Measurements from ENCODE around the gene PSMD5.
"Not testable (repeated sequence)": the region's sequence is repeated elsewhere in the genome, so short reads cannot be mapped to it uniquely, and the experiment has no call there.

PSMD5 gene

DNA sequence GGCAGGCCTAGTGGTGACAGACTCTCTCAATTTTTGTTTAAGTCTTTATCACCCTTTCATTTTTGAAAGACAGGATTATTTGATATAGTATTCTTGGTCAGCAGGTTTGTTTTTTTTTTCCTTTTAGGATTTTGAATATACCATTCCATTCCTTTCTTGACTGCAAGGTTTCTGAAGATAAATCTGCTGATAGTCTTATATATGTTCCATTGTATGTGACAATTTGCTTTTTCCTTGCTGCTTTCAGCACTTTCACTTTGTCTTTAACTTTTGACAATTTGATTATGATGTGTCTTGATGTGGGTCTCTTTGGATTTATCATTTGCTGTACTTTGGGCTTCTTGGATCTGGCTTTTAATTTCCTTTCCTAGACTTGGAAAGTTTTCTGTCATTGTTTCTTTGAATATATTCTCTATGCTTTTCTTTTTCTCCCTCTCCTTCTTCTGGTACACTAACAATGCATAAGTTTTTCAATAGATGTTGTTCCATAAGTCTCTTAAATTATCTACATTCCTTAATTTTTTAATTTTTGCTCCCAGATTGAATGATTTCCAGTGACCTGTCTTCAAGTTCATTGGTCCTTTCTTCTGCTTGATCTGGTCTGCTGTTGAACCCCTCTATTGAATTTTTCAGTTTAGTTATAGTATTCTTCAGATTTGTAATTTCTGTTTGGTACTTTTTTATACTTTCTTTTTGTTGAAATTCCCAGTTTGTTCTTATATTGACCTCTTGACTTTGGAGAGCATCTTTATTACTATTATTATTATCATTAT lies 34.9 kb downstream of the PSMD5 start:
- no peak for DNase-seq (ENCODE audit: low spot score)

DNA sequence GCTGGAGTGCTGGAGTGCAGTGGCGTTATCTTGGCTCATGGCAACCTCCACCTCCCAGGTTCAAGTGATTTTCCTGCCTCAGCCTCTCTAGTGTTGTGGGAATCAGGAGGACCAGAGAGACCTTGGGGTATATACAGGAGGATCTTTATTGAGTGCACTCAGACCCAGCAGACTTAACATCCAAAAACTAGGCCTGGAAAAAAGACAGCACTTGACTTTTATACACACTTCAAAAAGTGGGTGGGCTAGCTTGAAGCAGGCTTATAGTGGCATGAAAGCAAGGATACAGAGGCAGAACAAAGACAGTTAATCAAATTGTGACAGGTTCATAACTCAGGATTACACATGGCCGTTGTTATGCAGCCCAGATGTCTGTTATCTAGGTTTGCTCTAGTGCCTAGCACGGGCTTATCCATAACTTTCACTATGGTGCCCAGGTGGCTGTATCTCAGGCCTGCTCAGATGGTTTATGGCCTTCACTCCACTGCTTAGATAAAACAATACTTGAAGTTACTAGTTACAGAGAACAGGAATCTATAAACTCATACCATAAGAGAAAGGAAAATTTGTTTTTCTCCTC lies 37.8 kb downstream of the PSMD5 start:
- DNase-seq (ENCODE audit: low spot score) = not testable (repeated sequence)

- DNase-seq (ENCODE audit: low spot score) = no peak
Measured at GRCh38 chr9:120801441-120801840, 41.3 kb downstream of the PSMD5 start.

DNA sequence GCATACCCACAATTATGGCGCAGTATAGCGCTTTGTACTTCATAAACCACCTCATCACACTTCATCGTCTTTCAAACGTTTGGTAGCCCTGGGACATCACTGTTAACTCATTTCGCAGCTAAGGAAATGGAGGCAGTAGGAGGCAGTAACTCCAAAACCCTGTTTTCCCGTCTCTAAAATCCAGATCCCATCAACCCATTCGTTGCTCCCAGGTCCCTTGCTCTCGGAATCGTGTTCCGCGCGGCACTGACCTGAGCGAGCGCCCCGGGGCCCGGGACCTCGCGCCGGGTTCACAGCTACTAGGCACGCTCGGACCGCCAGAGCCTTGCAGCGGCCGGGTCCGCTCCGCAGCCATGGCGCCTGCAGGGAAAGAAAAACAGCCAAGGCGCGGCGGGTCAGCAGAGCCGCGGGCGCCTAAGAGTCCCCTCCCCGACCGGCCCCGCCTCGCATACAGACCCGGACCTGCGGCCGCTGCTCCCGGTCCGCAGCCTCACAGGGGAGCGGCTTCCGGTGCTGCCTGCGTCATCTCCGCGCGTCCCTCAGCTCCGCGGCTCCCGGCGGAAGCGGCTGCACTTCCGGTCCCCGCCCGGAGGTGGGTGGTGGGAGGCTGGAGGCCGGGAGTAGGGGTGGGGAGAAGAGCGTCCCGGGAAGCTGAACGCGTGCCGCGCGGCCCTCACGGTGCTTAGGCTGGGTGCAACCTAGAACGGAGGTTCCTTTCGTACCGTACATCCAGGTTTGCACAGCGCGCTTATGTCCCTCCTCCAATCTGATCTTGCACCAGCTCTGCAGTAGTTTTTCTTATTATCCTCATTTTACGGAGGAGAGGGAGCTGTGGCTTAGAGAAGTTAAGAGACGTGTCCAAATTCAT lies 49.6 kb downstream of the PSMD5 start, which contains the start of gene FBXW2:
TSS of gene FBXW2 (minus strand) at position 519 of the 868 bp plus-strand sequence. CDS start 5,158 bp downstream, outside the sequence.
- peak; percentile 94 for DNase-seq (ENCODE audit: low spot score)

DNA sequence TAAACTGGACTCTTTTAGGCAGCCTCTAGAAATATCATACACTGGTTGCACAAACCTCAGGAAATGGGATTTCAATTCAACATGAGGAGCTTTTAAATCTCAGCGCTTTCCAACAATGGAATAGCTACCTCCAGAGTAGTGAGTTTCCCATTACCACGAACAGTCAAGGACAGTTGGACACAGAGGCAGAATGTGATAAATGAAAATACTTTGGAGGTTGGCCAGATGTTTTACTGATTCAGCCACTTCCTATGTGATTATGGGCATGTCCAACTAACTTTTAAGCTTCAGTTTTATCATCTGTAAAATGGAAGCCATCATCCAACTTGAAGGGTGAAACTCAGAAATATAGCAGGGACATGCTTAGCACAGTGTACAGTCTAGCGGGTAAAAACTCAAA lies 51.6 kb downstream of the PSMD5 start:
- DNase-seq (ENCODE audit: low spot score) = no peak

- no peak for DNase-seq (ENCODE audit: low spot score)
Measured at GRCh38 chr9:120787933-120788332, 54.8 kb downstream of the PSMD5 start.

GRCh38 chr9:120783602-120784047 lies 59.1 kb downstream of the PSMD5 start:
- DNase-seq (ENCODE audit: low spot score) = no peak

GRCh38 chr9:120781236-120781635 lies 61.5 kb downstream of the PSMD5 start:
- no peak for DNase-seq (ENCODE audit: low spot score)

GRCh38 chr9:120780367-120780766 lies 62.4 kb downstream of the PSMD5 start:
- no peak for DNase-seq (ENCODE audit: low spot score)

GRCh38 chr9:120779227-120779626 lies 63.5 kb downstream of the PSMD5 start:
- DNase-seq (ENCODE audit: low spot score) = no peak

GRCh38 chr9:120778758-120779157 lies 64.0 kb downstream of the PSMD5 start:
- DNase-seq (ENCODE audit: low spot score) = no peak

DNA sequence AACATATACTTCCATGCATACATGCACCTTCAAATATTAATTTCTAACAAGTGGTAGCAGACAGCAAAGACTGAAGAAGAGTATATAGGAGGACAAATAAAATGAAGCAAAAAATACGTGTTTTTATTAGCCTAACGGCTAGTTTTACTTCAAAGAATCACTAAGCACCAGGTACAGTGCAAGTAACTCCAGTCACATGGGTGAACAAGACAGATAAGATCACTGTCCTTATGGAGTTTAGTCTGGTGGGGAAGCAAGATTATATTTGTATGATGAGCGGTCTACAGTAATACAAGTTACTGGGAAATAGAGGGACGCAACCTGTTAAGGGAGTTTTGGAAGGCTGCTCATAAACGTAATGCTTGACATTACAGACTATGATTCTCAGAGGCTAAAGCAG lies 65.5 kb downstream of the PSMD5 start:
- no peak for DNase-seq (ENCODE audit: low spot score)

DNA sequence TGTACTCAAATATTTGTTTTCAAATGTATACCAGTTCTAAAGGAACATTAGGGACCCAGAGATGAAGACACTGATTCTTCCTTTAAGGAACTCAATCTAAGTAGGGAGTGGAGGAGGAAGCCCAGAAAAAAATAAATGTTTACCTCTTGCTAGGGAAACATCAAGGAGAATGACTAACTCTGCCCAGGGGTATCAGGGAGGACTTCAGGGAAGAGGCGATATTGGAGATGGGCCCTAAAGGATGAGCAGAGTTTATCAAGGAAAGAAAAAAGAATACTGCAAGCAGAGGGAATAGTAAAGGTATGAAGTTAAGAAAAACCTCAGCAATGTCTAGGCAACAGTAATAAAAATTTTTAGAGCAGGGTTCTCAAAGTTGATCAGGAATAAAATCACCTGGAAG lies 65.9 kb downstream of the PSMD5 start:
- DNase-seq (ENCODE audit: low spot score) = no peak

DNA sequence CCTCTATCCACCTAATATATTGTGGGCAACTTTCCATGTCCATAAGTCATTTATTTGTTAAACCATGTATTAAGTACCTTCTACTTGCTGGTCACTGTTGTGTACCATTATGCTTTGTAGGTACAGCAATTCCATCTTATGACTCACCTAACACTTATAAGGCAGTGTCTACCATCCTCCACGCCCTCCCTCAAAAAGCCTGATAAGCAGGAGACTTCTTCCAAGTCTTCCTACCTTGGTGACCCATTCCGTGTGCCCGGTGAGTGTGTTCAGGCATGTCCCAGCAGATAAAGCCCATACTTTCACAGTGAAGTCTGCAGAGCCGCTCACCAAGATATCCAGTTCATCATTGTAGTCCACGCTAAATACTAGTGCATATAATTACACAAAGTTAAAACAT lies 66.9 kb downstream of the PSMD5 start:
- no peak for DNase-seq (ENCODE audit: low spot score)

GRCh38 chr9:120774719-120775118 lies 68.0 kb downstream of the PSMD5 start:
- DNase-seq (ENCODE audit: low spot score) = no peak

- no peak for DNase-seq (ENCODE audit: low spot score)
Measured at GRCh38 chr9:120773256-120773655, 69.5 kb downstream of the PSMD5 start.

GRCh38 chr9:120770931-120771330 lies 71.8 kb downstream of the PSMD5 start:
- DNase-seq (ENCODE audit: low spot score) = no peak

- DNase-seq (ENCODE audit: low spot score) = no peak
Measured at GRCh38 chr9:120768886-120769285, 73.8 kb downstream of the PSMD5 start.

DNA sequence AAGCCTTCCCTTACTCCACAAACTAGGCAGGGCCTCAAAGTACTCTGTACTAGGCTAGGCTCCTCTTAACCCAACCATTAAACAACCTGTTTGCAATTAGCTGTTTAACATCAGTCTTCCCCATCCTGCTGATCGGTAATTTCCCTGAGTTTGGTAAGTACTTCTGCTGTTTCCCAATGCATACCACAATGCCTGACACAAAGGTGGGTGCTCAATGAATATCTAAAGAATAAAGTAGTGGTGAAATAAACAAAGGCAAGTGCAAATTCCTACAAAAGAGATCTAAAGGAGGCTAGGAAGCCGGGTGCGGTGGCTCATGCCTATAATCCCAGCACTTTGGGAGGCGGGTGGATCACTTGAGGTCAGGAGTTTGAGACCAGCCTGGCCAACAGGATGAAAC lies 74.5 kb downstream of the PSMD5 start:
- no peak for DNase-seq (ENCODE audit: low spot score)

GRCh38 chr9:120767451-120767850 lies 75.3 kb downstream of the PSMD5 start:
- DNase-seq (ENCODE audit: low spot score) = no peak

All from hepatic stellate cell (primary cell).